Colon (tissue), 2 donors: ENCODE measurements around the gene SH3BP1.

Experiments used
- FAIRE-seq: peaks from 2 replicates; lab custom pipeline; 2012; peaks lifted over from hg19 to GRCh38; lab: Jason Lieb, UNC
- donor health status: control.
- donor health status: control.

SH3BP1 gene

DNA sequence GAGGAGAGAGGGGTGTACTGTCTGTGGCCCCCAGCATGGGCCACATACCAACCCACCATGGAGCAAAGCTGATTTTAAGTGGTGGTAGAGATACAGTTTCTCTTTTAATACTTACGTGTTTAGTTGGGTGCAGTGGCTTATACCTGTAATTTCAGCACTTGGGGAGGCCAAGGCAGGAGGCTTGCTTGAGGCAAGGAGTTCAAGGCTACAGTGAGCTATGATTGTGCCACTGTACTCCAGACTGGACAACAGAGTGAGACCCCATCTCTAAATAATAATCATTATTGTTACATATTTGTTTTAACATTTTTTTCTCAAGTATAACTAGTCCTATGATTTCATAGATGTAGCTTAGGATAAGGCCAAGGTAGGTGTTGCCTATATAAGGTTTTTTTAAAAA is 22.0 kb upstream of the SH3BP1 start:
- FAIRE-seq, result no peak

DNA sequence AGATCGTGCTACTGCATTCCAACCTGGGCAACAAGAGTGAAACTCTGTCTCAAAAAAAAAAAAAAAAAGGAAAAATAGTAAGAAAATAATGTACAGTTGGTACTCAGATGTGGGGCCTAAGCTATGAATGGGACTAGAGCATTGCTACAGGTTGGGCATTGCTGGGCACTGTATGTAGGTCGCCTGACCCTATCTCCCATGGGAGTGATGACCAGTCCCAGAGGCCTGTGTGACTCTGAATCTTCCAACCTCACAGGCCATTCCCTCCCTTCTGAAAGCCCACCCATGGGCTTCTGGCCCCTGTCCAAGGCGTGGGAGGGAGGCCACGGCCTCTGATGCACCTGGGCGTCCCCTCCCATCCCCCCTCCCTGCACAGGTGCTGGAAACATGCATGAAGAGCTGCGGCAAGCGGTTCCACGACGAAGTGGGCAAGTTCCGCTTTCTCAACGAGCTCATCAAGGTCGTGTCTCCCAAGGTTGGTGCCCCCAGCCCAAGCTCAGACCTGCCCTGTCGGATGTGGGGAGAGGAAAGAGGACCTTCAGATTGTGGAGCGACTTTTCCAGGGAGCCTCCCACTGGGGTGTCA is 21.3 kb upstream of the SH3BP1 start:
- no peak for FAIRE-seq

DNA sequence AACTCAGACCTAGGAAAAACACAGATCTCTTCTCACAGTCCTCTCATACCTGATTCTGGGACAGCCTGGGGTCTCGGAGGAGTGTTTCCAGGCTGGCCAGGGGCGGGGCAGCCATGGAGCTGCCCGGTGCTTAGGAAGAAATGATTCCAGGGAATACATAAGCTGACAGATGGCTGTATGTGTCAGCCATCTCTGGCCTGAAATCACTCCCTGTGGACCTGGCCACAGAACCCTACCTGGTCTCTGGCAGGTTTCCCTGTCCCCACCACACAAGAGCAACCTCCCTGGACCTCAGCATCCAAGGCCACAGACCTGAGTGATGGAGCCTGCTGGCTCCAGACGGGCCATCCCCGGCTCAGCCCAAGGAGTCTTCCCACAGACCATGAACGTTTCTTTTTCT is 20.8 kb upstream of the SH3BP1 start:
- no peak for FAIRE-seq

DNA sequence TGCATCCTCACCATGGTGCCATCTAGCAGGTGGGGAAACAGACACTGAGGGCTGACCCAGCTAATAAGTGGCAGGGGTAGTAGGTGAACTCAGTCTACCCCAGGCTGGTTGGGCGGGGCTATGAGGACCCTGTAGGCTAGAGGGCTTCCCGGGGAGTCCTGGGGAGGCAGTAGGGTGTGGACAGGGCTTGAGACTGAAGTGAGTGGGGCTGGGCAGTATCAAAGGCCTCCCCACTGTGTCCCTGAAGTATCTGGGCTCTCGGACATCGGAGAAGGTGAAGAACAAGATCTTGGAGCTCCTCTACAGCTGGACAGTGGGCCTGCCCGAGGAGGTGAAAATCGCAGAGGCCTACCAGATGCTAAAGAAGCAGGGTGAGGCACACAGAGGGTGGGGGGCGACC is 19.5 kb upstream of the SH3BP1 start:
- no peak for FAIRE-seq

DNA sequence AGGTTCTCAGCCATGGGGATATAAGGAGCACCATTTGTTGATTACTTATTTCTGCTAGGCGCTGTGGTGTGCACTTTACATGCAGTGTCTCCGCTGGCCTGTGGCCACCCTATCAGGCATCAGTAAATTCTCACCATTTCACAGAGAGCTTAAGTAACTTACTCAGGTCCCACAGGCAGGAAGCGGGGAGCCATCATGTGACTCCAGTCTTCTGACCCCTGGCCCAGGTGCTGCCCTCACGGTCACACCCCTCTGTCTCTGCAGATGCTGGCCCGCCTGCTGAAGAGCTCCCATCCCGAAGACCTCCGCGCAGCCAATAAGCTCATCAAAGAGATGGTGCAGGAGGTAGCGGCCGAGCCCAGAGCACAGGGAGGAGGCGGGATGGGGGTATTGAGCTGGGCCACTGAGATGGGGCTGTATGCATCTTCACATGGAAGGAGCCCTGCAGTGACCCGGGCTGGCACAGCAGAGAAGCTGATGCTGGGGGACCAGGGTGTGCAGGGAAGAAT is 18.1 kb upstream of the SH3BP1 start:
- FAIRE-seq, result no peak

DNA sequence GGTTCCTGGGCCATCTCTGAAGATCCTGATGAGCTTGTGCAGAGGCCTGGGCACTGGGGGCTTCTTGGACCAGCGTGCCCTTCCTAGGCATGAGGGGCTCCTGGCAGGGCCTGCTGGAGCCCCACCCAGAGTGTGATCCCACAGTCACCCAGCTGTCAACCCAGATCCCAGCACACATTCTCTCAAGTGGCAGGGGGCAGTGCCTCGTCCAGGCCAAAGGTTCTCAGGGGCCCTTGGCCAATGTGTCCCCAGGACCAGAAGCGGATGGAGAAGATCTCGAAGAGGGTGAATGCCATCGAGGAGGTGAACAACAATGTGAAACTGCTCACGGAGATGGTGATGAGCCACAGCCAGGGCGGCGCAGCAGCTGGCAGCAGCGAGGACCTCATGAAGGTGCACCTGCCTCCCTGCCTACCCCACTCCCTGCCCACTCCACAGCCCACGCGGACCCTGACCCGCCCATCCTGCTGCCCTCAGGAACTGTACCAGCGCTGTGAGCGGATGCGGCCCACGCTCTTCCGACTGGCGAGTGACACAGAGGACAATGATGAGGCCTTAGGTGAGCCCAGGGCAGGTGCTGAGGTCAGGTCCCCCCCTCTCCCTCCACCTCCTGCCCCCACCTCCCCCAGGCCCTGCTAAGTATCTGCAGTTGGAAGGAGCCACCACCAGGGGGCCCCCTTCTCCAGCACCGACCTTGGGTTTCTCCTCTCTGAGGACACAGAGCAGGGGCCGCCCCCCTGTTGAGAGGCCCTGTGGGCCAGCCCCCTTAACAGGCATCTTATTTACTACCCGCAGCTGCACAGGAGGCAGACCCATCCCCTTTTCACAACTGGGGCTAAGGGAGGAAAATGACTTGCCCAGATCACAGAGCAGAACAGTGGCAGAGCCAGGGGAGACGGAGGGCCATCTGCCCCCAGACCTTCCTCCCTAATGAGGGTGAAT is 16.1 kb upstream of the SH3BP1 start:
- FAIRE-seq, result no peak

DNA sequence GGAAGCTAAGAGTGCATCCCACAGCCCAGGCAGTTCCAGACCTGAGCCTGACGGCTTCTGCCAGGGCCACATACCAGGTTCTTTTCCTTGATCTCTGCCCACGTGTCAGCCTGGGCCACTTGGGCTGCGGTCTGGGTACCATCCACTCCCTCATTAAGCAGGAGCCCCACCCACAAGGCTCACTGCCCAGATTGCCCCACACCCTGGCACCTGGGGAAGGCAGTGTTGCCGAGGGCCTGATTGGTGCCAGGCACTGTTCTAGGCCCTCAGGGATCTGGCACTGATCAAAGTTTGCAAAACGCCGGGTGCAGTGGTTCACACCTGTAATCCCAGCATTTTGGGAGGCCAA is 15.5 kb upstream of the SH3BP1 start:
- FAIRE-seq, result no peak

DNA sequence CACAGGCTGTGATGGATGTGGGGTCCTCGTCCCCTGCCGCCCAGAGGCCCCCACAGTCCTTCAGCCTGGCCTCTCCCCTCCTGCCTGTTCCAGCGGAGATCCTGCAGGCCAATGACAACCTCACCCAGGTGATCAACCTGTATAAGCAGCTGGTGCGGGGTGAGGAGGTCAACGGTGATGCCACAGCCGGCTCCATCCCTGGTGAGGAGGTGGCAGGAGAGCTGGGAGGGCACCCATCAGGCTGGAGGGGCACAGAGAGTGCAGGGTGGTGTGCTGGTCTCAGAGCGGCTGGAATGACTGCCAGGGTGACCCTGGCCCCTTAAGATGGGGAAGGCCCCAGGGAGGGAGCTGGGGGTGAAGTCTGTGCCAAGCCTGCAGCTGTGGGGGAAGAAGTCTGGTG is 14.6 kb upstream of the SH3BP1 start:
- FAIRE-seq, result no peak

DNA sequence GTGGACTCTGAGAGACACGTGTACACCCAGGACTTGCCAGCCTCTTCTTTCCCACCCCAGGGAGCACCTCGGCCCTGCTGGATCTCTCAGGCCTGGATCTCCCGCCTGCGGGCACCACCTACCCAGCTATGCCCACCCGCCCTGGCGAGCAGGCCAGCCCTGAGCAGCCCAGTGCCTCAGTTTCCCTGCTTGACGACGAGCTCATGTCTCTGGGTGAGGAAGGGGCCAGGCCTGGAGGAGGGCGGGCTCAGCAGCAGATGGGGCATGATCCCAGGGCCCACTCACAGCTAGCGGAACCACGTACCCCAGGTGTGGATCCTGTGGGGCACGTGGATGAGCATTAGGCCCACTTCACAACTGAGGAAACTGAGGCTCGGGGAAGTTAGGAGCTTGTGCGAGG is 13.7 kb upstream of the SH3BP1 start:
- no peak for FAIRE-seq

DNA sequence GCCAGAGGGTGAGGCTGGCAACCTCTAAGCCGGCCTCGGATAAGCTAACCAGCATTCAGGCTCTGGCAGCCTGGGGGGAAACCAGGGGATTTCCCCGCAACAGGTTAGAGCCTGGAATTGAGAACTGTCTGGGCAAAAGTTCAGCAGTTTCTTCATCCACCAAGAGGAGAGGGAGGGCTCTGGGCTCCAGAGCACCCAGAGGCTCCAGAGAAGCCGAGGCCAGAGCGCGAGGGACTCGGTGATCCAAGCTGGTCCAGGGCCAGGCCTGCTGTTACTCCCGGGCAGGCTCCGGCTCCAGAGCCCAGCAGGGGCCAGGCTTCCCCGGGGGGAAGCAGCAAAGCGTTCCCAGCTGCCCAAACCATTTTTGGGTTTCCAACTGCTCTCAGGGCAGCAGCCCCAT is 13.3 kb upstream of the SH3BP1 start:
- FAIRE-seq, result no peak

DNA sequence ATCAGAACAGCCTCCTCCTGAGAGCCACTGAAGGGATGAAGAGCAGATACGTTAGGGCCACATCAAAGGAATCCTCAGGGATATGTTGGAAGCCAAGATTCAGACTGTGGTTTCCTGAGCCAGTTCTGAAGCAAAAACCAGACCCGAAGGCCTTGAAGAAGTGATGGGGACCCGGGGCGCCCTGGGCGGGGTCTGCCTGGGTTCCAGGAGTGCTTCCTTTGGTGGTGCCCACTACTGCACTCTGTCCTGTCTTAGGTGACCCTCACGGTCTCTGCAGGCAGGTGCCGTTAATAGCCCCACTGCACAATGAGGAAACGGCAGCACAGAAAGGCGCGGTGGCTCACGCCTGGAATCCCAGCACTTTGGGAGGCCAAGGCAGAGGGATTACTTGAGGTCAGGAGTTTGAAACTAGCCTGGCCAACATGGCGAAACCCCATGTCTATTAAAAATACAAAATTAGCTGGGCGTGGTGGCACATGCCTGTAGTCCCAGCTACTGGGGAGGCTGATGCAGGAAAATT is 12.9 kb upstream of the SH3BP1 start:
- FAIRE-seq, result no peak

DNA sequence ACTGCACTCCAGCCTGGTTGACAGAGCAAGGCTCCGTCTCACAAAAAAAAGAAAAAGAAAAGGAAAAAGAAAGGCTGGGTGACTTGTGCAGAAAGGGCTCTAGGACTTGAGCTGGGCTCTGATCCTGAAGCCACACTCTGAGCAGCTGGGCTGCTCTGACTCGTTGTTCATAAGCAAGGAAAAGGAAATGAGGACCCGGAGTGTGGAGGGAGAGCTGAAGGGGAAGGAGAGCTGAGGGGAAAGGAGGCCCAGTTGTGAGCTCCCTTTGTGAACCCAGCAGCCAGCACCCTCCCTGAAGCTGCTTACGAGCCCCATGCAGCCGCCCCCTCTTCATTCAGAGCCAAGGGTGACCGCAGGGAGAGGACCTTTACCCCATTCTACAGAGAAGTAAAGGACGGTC is 12.3 kb upstream of the SH3BP1 start:
- no peak for FAIRE-seq

DNA sequence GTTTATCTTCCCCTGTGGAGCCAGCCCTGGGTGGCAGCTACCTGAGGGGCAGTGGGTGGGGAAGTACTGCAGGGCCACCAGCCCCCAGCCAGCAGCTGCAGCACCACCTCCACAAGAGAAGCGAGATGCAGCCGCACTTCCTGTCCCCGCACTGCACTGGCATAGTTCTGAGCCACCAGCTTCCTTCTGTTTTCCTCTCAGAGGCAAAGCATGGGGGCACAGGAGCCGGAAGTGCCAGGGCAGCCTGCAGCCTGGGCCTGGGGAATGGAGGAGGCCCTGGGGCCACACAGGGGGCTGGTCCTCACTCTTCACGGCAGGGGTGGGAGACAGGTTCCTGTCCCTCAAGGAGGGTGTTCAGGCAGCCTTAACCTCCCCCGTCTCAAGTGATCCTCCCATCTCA is 11.9 kb upstream of the SH3BP1 start:
- FAIRE-seq, result no peak

DNA sequence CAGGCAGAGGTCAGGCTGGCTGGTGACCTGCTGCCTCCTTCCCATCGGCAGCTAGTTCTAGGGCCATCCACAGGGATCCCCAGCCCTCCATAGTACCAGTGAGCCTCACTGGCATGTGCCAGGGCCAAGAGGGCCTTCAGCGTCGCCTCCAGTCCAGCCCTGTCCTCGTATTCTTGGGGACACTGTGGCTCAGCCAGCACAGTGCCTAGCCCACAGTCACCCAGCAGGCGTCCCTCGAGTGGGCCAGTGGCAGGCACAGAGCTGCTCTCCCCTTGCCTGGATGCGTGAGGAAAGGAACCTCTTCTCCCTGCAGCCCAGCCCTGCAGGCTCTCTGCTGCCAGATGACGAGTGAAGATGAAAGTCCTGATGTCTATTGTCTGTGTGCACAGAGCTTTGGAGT is 10.6 kb upstream of the SH3BP1 start:
- no peak for FAIRE-seq

DNA sequence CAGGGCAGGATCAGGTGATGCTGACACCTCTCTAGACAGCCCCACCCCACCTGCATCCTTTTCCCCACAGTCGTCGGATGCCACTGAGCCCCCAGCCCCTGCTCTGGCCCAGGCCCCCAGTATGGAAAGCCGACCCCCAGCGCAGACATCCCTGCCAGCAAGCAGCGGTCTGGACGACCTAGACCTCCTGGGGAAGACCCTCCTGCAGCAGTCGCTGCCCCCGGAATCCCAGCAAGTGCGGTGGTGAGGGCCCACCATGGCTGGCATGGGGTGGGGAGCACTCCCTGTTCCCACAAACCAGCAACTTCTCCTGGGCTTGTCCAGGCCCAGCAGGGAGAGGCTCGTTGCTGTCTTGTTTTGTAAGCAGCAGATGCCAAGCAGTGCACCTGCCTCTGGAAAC is 9.5 kb upstream of the SH3BP1 start:
- FAIRE-seq, result no peak

DNA sequence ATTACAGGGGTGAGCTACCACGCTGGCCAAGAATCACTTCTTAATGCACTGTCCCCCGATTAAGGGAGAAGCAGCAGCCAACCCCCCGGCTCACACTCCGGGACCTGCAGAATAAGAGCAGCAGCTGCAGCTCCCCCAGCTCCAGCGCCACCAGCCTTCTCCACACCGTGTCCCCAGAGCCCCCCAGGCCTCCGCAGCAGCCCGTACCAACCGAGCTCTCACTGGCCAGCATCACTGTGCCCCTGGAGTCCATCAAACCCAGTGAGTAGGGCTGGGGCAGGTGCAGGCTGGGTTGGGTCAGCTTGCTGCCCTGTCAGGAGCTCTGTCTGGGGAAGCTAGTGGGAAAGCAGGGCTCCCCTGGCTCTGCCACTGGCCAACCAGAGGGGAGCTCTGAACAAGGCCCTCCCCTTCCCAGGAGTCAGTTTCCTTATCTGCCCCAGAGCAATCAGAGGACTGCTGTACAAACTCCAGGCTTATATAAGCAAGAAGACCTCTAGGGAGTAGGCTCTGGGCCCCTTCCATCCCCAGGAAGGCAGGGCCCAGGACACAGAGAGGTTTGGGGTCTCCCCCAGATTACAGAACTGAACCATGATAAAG is 8.5 kb upstream of the SH3BP1 start:
- FAIRE-seq, result no peak

DNA sequence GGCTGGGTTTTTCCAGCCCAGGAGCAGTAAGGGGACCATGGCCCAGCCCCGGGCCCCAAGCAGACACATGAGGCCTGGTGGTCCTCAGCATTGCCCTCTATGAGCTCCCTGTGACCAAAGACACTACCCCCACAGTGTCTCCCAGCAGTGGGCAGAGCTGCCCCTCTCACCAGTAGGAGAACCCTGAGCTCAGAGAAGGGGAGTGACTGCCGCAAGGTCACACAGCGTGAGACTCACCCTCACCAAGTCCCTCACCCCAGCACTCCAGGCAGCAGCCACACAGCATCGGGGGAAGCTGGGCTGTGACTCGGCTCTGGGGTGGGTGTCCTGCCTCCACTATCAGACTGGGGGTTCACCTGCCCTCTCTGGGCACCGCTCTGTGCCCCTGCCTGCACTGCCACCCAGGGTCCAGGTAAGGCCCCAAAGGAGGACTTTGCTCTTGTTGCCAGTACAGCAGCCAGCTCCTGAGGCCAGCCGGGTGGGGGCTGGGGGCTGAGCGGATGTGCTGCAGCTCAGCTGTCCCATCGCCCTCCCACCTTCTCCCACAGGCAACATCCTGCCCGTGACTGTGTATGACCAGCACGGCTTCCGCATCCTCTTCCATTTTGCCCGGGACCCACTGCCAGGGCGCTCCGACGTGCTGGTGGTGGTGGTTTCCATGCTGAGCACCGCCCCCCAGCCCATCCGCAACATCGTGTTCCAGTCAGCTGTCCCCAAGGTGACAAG is 7.9 kb upstream of the SH3BP1 start:
- FAIRE-seq, result no peak

DNA sequence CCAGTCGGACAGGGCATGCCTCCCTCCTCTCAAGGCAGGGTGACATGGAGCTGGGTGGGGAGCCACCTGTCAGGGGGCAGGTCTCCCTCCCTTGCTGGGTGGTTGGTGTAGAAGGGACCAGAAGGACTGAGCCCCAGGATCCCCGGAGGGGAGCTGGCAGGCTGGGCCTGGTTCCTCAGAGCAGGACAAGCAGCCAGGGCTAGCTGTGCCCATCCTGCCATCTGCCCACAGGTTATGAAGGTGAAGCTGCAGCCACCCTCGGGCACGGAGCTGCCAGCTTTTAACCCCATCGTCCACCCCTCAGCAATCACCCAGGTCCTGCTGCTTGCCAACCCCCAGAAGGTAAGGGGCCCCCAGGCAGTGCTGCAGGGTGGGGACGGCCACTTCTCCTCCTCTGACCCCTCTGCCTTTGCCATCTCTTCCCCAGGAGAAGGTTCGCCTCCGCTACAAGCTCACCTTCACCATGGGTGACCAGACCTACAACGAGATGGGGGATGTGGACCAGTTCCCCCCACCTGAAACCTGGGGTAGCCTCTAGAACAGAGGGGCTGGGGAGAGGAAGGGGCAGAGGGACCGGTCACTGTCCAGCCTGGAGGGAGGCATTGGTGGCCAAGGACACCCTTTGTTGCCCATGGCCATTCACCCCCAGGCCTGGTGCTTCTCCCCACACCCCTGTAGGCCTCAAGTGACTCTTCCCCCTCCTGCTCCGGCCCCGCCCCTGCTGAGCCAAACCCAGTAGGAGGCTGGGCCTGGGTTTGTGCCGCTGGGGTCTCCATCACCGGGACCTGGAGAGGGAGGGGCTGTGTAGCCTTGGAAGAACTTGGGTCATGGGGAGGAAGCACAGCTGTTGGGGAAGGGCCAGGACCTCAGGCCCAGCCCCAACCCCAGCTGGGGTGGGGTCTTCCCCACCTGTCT is 7.0 kb upstream of the SH3BP1 start:
- FAIRE-seq, result no peak

DNA sequence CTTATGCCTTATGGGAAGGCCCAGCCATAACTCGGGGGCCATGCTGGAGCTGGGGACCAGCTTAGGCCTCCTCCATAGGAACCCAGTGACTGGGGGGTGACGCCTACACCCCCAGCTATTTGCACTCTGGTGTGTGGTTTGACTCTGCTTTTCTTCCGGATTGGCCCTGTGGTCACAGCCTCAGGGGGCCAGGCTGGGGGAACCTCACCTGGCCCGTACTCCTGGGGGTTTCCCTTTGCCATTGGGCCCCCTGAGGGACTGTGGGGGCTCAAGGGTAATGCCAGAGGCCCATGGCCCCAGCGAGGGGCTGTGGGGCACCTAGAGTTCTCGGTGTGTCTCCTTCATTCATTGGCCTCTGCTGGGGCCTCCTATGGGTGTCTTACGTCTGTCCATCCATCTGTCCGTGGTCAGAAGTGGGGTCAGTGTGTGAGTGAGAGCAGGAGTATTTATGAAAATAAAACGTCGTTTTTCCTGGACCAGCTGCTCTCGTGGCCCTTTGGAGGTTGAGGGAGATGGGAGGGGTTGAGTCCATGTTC is 6.3 kb upstream of the SH3BP1 start:
- FAIRE-seq, result no peak

DNA sequence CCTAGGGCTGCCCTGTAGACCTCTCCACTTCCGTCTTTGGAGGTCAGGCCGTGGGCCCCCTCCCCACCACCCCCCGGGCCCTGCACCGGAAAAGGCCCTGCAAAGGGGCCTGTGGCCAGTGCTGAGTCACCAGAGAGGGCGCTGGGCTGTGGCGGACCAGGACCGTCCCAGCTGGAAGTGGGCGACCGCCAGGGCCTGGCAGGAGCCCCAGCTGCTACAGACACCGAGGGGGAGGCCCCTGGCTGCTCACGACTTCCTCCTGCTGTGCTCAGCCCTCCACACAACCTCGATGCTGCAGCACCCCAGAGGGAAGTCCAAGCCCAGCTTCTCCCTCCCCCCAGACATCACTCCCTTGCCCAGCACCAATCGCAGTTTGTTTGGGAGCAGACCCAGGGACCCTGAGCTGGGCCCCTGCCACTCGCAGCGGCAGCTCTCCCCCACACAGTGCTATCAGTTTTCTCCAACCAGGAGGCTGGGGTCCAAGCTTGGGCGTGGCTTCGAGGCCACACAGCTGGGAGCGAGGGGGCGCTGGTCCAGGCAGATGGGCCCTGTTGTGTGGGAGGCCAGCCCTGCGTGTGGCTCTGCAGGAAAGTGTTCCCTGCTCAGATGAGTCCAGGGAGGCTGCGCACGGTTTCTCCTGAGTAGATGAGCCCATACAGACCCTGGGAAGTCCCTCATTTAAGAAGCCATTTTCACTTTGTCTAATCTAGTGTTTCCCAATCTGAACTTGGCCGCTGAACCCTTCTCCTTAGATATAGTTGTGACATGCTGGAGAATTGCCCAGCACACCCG is 5.6 kb upstream of the SH3BP1 start:
- no peak for FAIRE-seq
